RWPE2 (cell line): Measurements from ENCODE around the gene DOK4.

Experiments used
- ATAC-seq: fragments of 200-7000 bp; cut with Tn5 transposase; 3 replicates; pipeline ENCODE4 v1.9.1; 2021; ENCODE audit warnings: low read depth
- DNase-seq: peaks from one replicate; pipeline ENCODE4 v3.0.0-alpha.2; 2020; ENCODE audit warnings: low spot score
- H3K27ac ChIP-seq: fragments of 450-650 bp; 2 replicates; pipeline ENCODE4 v1.5.1; 2017; ENCODE audit warnings: mild to moderate bottlenecking; ENCODE audit not compliant: poor library complexity, severe bottlenecking
- H3K27me3 ChIP-seq: fragments of 250-450 bp; sonication (Bioruptor Pico); 2 replicates; pipeline ENCODE4 v1.5.1; 2021; ENCODE audit warnings: mild to moderate bottlenecking, moderate library complexity; ENCODE audit not compliant: insufficient read depth, poor library complexity, severe bottlenecking
- H3K36me3 ChIP-seq: fragments of 250-450 bp; sonication (Bioruptor Pico); 2 replicates; pipeline ENCODE4 v1.5.1; 2020; ENCODE audit warnings: low read depth, mild to moderate bottlenecking, moderate library complexity
- H3K4me1 ChIP-seq: fragments of 250-450 bp; sonication (Bioruptor Pico); 2 replicates; pipeline ENCODE4 v1.5.1; 2021; ENCODE audit warnings: mild to moderate bottlenecking, moderate library complexity; ENCODE audit not compliant: insufficient read depth, poor library complexity, severe bottlenecking
- H3K4me3 ChIP-seq: fragments of 250-450 bp; sonication (Bioruptor Pico); 2 replicates; pipeline ENCODE4 v1.5.1; 2021; ENCODE audit warnings: mild to moderate bottlenecking, moderate library complexity; ENCODE audit not compliant: severe bottlenecking
- H3K9me3 ChIP-seq: fragments of 250-450 bp; sonication (Bioruptor Pico); 2 replicates; pipeline ENCODE4 v1.5.1; 2021; ENCODE audit warnings: mild to moderate bottlenecking, moderate library complexity; ENCODE audit not compliant: severe bottlenecking
- CTCF ChIP-seq: fragments of 450-650 bp; IDR thresholded peaks from one replicate; pipeline ENCODE4 v1.5.1; 2017; ENCODE audit warnings: mild to moderate bottlenecking, moderate library complexity; ENCODE audit not compliant: poor library complexity, severe bottlenecking

Gene DOK4

GRCh38 chr16:57485091-57485915 lies 990 bp downstream of the DOK4 start:
- Histone ChIP-seq H3K4me1 (peaks cover 4% of the 10 kb centered on the region), H3K27me3 (no peaks in the 10 kb centered on the region), H3K36me3 (no peaks in the 10 kb centered on the region), H3K4me3 (peak overlapping the region; percentile 69), H3K27ac (no peak overlapping the region), H3K9me3 (no peaks in the 10 kb centered on the region)
- ATAC-seq, result peak; percentile 2; the same call in 1 of the 3 replicates
- no peak for TF ChIP-seq CTCF
- peak; percentile 58 for DNase-seq

- ATAC-seq (no peak), DNase-seq (no peak)
- H3K4me3 ChIP-seq, result no peak overlapping the region
- peaks cover 4% of the 10 kb centered on the region for H3K4me1 ChIP-seq
- no peak for TF ChIP-seq CTCF
- no peaks in the 10 kb centered on the region for H3K9me3 ChIP-seq
- H3K27ac ChIP-seq, result no peak overlapping the region
- no peaks in the 10 kb centered on the region for H3K27me3 ChIP-seq
- no peaks in the 10 kb centered on the region for H3K36me3 ChIP-seq
Measured at GRCh38 chr16:57484515-57485005, 1.7 kb downstream of the DOK4 start.

GRCh38 chr16:57483725-57484514 lies 2.4 kb downstream of the DOK4 start:
- Histone ChIP-seq H3K27me3 (no peaks in the 10 kb centered on the region), H3K27ac (no peak overlapping the region), H3K36me3 (no peaks in the 10 kb centered on the region), H3K9me3 (no peaks in the 10 kb centered on the region), H3K4me1 (peaks cover 4% of the 10 kb centered on the region), H3K4me3 (no peak overlapping the region)
- DNase-seq (no peak), ATAC-seq (no peak)
- no peak for TF ChIP-seq CTCF

GRCh38 chr16:57482845-57483545 lies 3.3 kb downstream of the DOK4 start:
- no peak overlapping the region for H3K4me3 ChIP-seq
- no peaks in the 10 kb centered on the region for H3K27me3 ChIP-seq
- H3K36me3 ChIP-seq, result no peaks in the 10 kb centered on the region
- H3K27ac ChIP-seq, result no peak overlapping the region
- no peaks in the 10 kb centered on the region for H3K9me3 ChIP-seq
- ATAC-seq (no peak), DNase-seq (no peak)
- no peak for TF ChIP-seq CTCF
- peaks cover 4% of the 10 kb centered on the region for H3K4me1 ChIP-seq
